CMK (cell line): Measurements from ENCODE around the gene PLD5.
A peak's percentile ranks its signal among the peaks of the same experiment; 100 is the strongest.
"Not testable (repeated sequence)": the region's sequence is repeated elsewhere in the genome, so short reads cannot be mapped to it uniquely, and the experiment has no call there.

Experiments
- DNase-seq: peaks from one replicate; pipeline ENCODE4 v3.0.0-alpha.2; 2010; ENCODE audit warnings: low read depth

Gene PLD5

GRCh38 chr1:242489545-242489944, 35.0 kb downstream of the PLD5 start:
- no peak for DNase-seq

- DNase-seq = no peak
Measured at GRCh38 chr1:242477944-242478343, 46.6 kb downstream of the PLD5 start.

- DNase-seq = no peak
Measured at GRCh38 chr1:242470774-242471173, 53.7 kb downstream of the PLD5 start.

GRCh38 chr1:242468784-242469183, 55.7 kb downstream of the PLD5 start:
- DNase-seq = no peak

DNA sequence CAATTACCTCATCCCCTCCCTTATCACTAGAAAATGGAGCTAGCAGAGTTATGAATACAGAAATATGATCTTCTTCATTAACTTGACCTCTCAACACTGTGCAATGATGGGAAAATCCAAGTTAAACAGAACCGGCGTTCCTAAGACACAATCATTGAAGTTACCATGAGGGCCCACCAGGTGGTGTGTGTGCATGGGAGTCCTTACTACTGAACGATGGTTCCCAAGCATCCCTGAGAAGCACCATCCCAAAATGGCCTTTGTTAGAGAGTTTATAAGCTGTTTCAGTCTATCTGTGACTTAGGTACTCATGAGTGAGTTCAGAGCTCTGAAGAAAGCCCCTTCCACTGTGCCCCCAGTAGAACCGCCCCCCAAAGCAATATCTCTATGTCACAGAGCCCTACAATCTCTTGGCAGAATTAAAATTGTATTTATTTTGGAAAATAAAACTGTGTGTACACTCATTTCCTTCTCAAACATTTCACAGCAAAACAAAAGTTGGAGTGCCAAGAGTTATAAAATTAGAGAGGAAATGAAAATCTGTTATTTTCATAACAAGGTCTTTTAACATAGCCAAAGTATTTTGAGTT, 56.8 kb downstream of the PLD5 start:
- peak; percentile 12 for DNase-seq

DNA sequence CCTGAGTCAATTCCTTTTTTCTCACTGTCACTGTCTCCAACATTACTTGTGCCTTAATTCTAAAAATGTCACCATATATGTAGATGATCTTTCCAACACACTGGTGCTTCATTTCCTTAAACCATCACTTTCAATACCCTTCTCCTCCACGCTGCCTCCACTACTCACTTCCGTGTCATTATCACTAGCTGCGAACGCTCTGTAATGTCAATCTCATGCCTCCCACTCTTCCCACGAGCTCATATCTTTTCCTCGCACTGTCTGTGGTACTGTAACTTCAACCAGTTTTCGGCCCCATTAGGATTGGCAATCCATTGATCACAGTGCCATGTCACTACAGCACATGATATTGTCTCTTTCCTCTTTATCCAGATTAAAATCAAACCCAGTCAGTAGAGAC, 61.6 kb downstream of the PLD5 start:
- DNase-seq = no peak

GRCh38 chr1:242459740-242460139, 64.8 kb downstream of the PLD5 start:
- not testable (repeated sequence) for DNase-seq

- DNase-seq = no peak
Measured at GRCh38 chr1:242456726-242457269, 67.7 kb downstream of the PLD5 start.

DNA sequence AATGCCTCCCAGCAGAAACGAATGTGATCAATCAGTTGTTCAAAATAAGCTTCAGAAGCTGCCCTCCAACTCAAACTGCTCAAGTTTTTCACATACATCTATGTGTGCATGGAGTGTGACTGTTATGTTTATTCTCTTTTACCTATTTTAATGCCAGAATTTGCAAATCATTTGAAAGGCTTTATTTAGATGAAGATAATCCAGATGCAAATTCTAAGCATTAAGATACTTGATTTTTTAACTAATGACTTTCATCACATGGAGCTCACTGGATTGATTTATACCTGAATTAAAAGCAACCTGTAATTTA, 69.5 kb downstream of the PLD5 start:
- no peak for DNase-seq

- peak; percentile 9 for DNase-seq
Measured at GRCh38 chr1:242454262-242455051, 70.0 kb downstream of the PLD5 start.

DNA sequence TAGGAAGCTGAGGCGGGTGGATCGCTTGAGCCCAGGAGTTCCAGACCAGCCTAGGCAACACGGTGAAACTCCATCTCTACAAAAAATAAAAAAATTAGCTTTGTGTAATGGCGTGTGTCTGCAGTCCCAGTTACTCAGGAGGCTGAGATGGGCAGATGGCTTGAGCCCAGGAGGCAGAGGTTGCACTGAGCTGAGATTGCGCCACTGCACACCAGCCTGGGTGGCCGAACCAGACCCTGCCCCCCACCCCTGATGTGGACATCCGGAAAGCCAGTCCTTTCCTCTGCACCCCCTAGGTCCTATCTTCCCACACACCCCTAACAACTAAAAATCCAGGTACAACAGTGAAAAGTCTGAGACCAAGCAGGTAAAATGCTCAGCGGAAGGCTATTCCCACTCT, 71.9 kb downstream of the PLD5 start:
- no peak for DNase-seq

GRCh38 chr1:242449661-242450060, 74.8 kb downstream of the PLD5 start:
- DNase-seq = no peak

DNA sequence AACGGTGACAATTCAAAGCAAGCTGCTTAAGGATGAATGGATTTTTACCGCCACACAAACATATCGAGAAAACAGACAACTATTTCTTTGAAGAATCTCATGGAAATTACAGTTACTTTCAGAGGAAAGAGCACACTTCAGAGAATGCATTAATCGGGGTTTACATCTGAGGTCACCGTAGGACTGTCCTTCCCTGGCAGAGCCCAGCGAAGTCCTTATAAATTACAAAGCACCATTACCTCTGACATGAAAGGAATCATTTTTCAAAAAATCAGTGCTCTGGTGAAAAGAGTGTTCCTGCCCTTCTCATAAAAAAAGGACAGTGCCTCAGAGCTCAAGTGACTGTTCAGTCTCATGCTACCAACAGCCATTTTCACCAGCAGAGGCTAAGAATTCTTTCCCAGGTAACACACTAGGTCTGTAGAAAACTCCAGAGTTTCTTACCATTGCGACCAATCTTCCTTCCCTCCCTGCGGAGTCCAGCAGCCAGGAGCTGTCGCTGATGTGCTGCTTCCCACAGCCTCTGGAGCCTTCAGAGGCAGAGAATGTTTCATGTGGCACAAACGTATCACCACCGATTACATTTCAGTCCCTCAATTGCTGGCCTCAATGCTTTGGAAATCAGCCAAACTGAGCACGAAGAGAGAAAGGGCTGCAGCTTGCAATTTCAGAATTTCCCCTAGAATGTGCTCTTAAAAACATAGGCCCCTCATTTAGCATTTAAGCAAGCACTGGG, 75.4 kb downstream of the PLD5 start:
- DNase-seq = no peak

- no peak for DNase-seq
Measured at GRCh38 chr1:242447689-242448088, 76.8 kb downstream of the PLD5 start.

GRCh38 chr1:242440757-242441156, 83.7 kb downstream of the PLD5 start:
- DNase-seq = no peak

DNA sequence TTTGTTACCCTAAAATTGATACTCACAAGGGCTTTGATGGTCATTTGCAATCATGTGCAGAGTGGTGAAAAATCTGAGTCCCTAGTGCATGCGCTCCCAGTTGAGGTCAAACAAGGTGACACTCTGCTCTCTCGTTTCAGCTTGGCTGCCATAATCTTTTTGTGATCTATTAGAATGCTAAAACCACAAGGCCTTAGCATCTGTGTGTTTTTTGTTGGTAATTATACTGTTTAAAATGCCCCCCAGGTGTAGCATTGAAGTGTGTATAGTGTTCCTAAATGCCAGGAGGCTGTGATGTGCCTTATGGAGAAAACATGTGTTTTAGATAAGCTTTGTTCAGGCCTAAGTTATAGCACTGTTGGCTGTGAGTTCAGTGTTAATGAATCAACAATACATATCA, 89.3 kb downstream of the PLD5 start:
- no peak for DNase-seq

DNA sequence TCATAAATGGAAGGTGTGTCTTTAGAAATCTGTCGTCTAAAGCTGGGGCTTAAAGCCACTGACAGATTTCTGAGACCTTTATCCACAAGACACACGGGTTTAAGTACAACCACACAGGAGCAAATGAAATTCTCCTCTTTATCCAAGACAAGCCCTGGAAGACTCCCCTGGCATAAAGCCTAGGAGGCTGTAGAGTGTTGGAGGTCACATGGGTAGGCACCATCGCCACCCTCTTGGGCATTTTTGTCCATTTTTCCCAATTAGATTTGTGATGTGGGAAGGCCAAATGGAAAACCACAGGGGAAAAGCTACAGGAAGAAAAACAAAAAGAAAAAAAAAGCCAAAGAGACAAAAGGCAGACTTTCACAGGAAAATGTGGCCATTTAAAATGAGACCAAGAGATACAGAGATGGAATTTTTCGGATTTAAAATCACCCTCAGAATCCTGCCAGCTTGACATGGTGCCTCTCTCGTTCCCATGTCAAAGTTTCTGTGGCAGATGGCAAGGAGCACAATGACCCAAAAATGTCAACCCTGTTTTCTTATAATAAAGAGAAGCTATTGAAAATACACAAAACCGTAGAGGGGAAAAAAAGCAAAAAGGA, 91.9 kb downstream of the PLD5 start:
- no peak for DNase-seq

GRCh38 chr1:242431786-242432185, 92.7 kb downstream of the PLD5 start:
- no peak for DNase-seq

- no peak for DNase-seq
Measured at GRCh38 chr1:242430956-242431355, 93.5 kb downstream of the PLD5 start.

DNA sequence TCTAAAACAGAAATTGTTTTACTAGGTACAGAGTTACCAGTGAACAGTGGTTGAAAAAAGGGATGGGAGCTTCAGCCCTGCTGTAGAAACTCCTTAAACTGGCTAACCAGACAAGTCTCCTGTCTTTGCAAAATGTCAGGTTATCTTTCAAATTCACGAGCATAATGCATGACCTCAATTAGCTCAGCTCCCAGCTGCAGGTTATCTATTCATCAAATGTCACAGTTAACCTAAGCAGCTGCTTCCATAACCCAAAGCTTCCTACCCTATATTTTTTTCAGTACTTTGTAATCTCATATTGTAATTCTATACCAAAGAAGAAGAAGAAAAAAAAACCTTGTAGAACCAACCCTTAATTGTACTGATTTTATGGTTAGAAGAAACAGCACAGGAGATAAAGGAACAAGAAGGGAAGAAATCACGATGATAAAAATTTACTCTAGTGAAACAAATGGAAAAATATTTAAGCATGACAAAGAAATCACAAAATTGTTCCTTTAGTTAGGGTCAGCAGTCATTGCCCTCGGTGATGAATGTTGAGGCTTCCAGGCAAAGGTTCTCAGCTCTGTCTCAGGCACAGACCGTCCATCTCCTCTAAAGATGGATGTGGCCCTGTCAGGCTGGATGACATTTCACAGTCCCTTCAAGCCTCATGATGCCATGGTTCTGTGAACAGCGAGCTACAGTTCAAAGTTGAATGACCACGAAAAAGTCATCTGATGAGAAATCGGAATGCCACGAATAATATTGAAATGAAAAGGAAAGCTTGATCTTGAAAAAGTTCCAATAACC, 95.9 kb downstream of the PLD5 start:
- no peak for DNase-seq

DNA sequence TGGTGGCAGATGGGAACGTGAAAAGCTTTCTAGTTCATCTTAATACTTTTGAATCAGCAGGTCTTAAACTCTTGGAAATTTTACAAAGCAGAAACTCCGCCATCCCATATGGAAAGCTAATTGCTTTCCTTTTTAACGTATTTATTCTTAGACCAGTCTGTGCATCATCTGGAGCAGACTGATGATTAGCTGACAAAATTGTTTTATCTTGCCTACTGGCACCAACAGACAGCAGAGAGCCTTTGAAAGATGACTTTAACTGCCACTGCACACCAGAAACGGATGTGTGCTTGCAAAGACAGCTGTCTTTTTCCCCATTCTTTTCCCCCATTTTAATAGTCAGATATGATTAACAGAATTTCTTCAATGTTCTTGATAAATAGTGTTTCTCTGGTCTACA, 97.0 kb downstream of the PLD5 start:
- DNase-seq = no peak
